TTC549 (cell line): Measurements from ENCODE around the gene RASSF7.
"Not testable (repeated sequence)": the region's sequence is repeated elsewhere in the genome, so short reads cannot be mapped to it uniquely, and the experiment has no call there.

Experiments used
- FAIRE-seq: peaks from 2 replicates; lab custom pipeline; 2012; peaks lifted over from hg19 to GRCh38; lab: Jason Lieb, UNC

The RASSF7 gene

DNA sequence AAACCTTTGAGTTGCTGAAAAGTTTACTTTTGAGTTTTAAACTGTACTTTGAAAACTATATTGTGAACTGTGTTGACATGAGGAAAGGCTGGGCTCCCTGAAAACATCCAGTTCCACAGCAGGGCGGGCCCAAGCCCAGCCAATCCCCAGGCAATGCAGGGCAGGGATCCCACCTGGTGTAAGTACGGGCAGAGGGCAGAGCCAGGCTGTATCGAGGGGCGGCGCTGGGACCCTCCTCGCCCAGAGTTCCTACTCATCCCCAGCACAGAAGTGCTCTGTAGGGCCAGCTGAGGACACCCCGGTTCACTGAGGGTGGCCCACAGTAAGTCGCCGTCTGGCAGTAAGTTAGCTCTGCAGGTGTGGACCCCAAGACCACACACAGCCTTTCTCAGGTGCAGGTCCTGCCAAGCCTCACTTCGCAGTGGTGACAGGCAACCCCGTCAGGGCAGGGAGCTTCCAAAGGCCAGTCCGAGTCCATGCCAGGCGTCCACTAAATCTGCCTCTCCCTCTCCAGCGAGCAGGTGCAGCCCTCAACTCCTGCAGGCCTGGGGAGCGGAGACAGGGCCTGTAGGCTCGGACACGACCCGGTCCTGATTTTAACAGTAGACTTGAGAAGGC lies 6.3 kb downstream of the RASSF7 start:
- FAIRE-seq = no peak

- FAIRE-seq = no peak
These were observed 7.0 kb downstream of the RASSF7 start for GRCh38 chr11:567629-568292.

GRCh38 chr11:568306-569157 lies 7.8 kb downstream of the RASSF7 start:
- no peak for FAIRE-seq

- FAIRE-seq = no peak
These were observed 8.6 kb downstream of the RASSF7 start for GRCh38 chr11:569158-569885.

GRCh38 chr11:571802-572185 lies 11.0 kb downstream of the RASSF7 start:
- FAIRE-seq = no peak

- no peak for FAIRE-seq
These were observed 12.5 kb downstream of the RASSF7 start for GRCh38 chr11:573146-573759.

GRCh38 chr11:574031-574570 lies 13.3 kb downstream of the RASSF7 start:
- not testable (repeated sequence) for FAIRE-seq

DNA sequence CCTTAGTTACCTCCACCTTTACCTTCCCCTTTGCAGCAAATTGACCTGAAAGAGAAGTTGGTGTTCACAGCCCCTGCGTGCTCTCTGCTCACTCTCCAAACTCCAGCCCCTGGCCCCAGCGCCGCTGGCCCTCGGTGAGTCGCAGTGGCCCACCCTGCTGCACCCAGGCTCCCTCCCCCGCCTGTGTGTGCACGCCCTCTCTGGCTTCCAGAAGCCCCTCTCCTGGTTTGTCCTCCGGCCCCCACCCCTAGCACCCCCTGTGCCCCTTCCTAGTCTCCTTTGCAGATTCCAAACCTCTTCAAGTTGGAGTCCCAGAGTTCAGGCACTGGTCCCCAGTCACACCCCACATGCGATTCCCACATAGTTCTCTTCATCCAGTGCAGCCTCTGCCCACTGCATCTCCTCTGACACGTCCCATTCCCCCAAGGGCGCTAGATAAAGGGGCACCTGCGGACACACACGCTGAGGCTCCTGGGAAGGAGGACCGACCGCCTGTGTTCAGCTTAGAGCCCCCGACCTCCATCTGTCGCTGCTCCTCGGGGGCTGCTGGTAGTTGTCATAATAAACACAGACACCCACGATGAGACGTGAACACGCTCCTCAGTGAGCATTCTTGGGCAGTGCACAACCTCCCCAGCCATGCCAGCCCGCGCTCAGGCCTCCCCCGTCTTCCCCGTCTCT lies 14.0 kb downstream of the RASSF7 start:
- no peak for FAIRE-seq

DNA sequence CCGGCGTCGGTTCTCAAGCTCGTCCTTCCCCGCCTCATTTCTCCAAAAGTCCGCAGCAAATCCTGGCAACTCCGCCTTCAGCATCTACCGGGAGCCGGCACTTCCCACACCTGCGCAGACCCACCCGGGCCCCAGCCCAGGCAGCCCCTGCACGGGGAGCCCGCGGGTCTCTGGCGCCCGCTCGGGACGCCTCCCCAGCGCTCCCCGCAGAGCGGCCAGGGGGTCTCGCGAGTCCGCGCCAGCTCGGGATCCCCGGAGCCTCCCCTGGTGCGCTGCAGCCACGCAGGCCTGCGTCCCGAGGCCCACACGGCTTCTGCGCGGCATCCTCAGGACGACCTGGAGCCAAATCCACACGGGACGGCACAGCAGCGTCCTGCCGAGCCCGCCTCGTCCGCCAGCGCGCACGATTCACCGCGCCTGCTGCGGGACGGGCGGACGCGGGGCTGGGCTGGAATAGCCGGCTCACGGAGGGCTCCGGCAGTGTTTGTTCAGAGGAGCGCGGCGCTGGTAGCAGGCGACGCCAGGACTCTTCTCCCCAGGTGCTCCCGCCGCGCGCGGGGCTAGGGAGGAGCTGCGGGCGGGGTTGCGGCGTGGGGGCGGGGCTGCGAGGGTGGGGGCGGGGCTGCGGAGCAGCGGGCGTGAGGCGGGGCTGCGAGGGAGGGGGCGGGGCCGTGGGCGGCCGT lies 14.7 kb downstream of the RASSF7 start:
- FAIRE-seq = no peak

DNA sequence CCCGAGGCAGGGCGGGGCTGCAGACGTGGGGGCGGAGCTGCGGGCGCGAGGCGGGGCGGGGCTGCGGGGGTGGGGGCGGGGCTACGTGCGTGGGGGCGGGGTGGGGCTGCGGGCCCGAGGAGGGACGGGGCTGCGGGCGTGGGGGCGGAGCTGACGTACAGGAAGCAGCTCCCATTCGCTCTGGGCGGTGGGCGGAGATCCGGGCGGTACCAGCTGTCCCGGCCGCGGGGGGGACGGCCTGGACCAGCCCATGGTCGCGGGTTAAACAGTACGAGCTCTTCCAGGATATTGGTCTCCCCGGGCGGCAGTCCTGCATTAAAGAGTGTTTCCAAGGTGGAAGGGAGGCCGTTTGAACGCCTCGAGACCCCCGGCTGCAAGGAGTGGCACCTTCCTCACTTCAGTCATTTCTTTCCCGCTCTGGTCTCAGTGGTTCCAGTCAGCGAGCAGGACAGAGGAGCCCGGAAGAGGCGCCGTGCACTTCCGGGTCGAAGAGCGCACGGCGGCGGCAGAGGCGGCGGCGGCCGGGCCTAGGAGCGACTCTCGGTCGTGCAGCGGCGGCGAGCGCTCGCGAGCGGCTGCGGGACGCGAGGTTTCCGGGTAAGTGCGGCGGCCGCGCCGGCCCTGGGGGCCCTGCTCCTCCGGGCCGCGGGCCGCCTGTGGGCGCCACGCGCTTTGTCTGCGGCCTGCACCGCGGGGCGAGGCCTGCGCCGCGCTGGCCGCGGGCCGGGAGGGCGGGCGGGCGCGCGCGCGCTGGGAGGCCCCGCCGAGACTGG lies 15.4 kb downstream of the RASSF7 start, which contains the start of gene PHRF1:
Gene PHRF1 (plus strand): TSS at position 475 of the 773 bp plus-strand sequence. CDS start 5,043 bp downstream, outside the sequence.
- FAIRE-seq = no peak

DNA sequence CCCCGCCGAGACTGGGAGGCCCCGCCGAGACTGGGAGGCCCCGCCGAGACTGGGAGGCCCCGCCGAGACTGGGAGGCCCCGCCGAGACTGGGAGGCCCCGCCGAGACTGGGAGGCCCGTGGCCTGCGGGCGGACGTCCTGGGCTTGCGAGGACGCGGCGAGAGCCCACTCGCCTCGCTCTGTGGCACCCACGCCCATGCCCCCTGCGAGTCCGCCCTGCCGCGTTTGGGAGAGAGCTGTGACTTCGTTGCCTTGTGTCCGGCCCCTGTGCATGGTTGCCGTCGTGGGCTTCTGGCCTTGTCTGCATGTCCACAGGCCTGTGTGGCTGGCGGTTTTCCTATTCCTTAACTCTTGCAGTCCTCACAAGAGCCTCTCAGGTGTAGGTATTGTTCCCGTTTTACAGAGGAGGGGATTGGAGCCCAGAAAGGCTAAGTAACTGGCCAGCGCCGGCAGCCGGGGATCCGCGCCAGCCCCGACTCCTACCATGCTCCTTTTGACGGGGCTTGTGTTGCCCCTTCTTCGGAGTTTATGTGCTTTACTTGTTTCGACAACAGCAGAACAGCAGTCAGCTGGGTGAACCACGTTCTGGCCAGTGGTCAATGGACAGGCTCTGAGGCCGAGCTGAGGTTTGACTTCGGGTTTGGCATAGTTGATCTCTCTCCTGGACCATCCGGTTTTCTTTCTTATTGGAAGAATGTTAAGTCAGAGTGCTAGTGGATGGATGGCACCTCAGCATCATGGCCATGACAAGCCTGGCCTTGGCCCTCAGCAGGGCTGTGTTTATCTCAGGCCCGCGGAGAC lies 16.2 kb downstream of the RASSF7 start:
- no peak for FAIRE-seq

DNA sequence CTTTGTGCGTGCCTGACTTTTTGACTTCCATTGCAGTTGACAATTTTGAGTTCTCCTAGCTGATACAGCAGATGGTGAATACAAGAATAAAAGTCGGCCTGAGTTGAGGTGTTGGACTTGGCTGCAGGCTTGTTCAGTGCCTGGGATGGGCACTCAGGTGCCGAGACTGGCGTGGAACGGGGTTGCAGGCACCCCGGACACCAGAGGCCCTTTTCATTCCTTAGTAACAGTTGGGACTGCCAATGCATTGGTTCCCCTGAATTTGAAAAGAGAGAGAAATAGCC lies 16.8 kb downstream of the RASSF7 start:
- FAIRE-seq = no peak

DNA sequence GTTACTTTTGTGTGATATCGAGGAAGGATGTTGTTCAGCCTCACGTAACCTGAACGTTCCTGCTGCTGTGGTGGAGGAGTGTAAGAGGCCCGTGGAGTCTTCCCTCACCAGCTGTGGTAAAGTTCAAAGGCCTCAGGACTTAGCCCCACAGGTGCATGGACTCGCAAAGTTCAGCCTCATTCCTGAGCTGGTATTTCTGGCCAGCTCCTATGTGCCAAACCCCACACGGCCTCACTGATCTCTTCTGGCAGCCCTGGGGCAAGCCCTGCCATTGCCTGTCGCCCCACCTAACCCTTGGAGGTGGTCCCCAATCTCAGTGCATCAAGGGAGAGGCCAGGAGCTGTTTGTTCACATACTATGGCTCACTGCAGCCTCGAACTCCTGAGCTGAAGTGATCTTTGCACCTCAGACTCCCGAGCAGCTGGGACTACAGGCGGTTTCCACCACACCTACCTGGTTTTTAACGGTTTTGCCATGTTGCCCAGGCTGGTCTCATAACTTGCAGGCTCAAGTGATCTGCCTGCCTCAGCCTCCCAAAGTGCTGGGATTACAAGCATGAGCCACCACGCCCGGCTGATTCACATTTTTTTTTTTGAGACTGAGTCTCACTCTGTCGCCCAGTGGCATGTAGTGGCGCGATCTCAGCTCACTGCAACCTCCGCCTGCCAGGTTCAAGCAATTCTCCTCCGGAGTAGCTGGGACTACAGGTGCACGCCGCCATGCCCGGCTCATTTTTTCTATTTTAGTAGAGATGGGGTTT lies 17.7 kb downstream of the RASSF7 start:
- no peak for FAIRE-seq

- no peak for FAIRE-seq
These were observed 19.2 kb downstream of the RASSF7 start for GRCh38 chr11:579830-580601.

DNA sequence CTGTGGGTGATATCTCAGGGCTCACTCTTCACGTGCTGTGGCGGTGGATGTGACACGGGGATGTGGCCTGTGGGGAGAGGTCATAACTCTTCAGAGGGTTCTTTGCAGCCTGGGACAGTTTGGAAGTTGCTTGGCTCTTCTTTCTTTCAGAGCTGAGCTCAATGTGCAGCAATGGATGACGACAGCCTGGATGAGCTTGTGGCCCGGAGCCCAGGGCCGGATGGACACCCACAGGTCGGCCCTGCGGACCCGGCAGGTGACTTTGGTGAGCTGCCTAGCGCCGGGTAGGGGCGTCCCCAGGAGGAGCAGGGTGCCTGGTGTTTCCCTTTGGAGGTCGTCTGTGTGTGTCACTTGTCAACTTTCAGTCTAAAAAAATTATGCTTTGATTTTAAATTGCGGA lies 20.6 kb downstream of the RASSF7 start:
- no peak for FAIRE-seq

- FAIRE-seq = no peak
These were observed 21.0 kb downstream of the RASSF7 start for GRCh38 chr11:581752-582151.

- FAIRE-seq = no peak
These were observed 23.5 kb downstream of the RASSF7 start for GRCh38 chr11:584287-584686.
